Peyer's patch (tissue), 4 donors: ENCODE measurements around the gene HADHB.

ENCODE experiments used
- CTCF ChIP-seq, 6 experiments: fragments of 450-650 bp in 4 of 6; fragments of 200-600 bp in 2 of 6; sonication (generic) in 1 of 6; IDR thresholded peaks; one replicate each; pipeline ENCODE4 v1.5.1; 2017 to 2019; ENCODE audit warnings: antibody characterized with exemption in 6 of 6, mild to moderate bottlenecking in 3 of 6, moderate library complexity in 1 of 6
- POLR2A ChIP-seq, 2 donors: fragments of 450-650 bp; IDR thresholded peaks; one replicate each; pipeline ENCODE4 v1.5.1; 2017; ENCODE audit warnings: antibody characterized with exemption in 2 of 2, mild to moderate bottlenecking in 2 of 2, moderate library complexity in 2 of 2

GRCh38 chr2:26297061-26297460 is 52.3 kb downstream of the HADHB start:
- TF ChIP-seq POLR2A (IDR thresholded peaks at IDR 0.05) (no peak), CTCF (IDR thresholded peaks at IDR 0.05) (no peak)
